HCT116 (cell line): ENCODE data around the gene OPRD1.

Experiments used
- CEBPB ChIP-seq: IDR thresholded peaks from 2 replicates; pipeline ENCODE4 v1.6.1; 2012; ENCODE audit warnings: low read depth
- CTCF ChIP-seq, 3 experiments: fragments of 200-600 bp in 1 of 3; sonication (generic) in 1 of 3; IDR thresholded peaks in 2 of 3; conservative IDR thresholded peaks in 1 of 3; 2 replicates each; pipeline ENCODE4 v1.5.1; 2012 to 2017; ENCODE audit warnings: low read depth in 2 of 3, low read length in 2 of 3, antibody characterized with exemption in 1 of 3, borderline replicate concordance in 1 of 3, control low read depth in 1 of 3, mild to moderate bottlenecking in 1 of 3, mixed read lengths in 1 of 3, mixed run types in 1 of 3, moderate library complexity in 1 of 3; ENCODE audit not compliant: insufficient read depth in 1 of 3
- ELF1 ChIP-seq: IDR thresholded peaks from 2 replicates; pipeline ENCODE4 v1.6.1; 2012; ENCODE audit warnings: low read depth, borderline replicate concordance
- EZH2 ChIP-seq: fragments of 200-600 bp; sonication (generic); IDR thresholded peaks from 2 replicates; pipeline ENCODE4 v1.6.1; 2017; ENCODE audit warnings: antibody characterized with exemption, mixed run types
- EZH2phosphoT487 ChIP-seq: fragments of 200-600 bp; IDR thresholded peaks from 2 replicates; pipeline ENCODE4 v1.6.1; 2018; ENCODE audit warnings: antibody characterized with exemption, borderline replicate concordance
- JUND ChIP-seq: IDR thresholded peaks from 2 replicates; pipeline ENCODE4 v1.6.1; 2012
- POLR2A ChIP-seq: IDR thresholded peaks from 2 replicates; pipeline ENCODE4 v1.7.0; 2011; ENCODE audit warnings: borderline replicate concordance; ENCODE audit not compliant: insufficient read depth, insufficient read length; ENCODE audit errors: extremely low read depth
- POLR2AphosphoS5 ChIP-seq: IDR thresholded peaks from 2 replicates; pipeline ENCODE4 v1.6.1; 2011; ENCODE audit warnings: mild to moderate bottlenecking, low read depth, low read length, moderate library complexity
- SIN3A ChIP-seq: IDR thresholded peaks from 2 replicates; pipeline ENCODE4 v1.6.1; 2012; ENCODE audit warnings: low read depth
- YY1 ChIP-seq: IDR thresholded peaks from 2 replicates; pipeline ENCODE4 v1.6.1; 2011; ENCODE audit warnings: low read length, low read depth, moderate library complexity, mild to moderate bottlenecking; ENCODE audit not compliant: insufficient replicate concordance; ENCODE audit errors: extremely low read depth
- ZNF274 ChIP-seq: fragments of 200-500 bp; sonication (Bioruptor generic); IDR thresholded peaks from 2 replicates; pipeline ENCODE4 v1.6.1; 2014; ENCODE audit warnings: mild to moderate bottlenecking, low read depth, low read length, inconsistent platforms
- TF ChIP-seq, protein P1 (sequence below): IDR thresholded peaks from 2 replicates; pipeline ENCODE4 v1.6.1; 2012; ENCODE audit warnings: low read depth
- TF ChIP-seq, protein P2 (sequence below): IDR thresholded peaks from 2 replicates; pipeline ENCODE4 v1.6.1; 2012

DNA sequence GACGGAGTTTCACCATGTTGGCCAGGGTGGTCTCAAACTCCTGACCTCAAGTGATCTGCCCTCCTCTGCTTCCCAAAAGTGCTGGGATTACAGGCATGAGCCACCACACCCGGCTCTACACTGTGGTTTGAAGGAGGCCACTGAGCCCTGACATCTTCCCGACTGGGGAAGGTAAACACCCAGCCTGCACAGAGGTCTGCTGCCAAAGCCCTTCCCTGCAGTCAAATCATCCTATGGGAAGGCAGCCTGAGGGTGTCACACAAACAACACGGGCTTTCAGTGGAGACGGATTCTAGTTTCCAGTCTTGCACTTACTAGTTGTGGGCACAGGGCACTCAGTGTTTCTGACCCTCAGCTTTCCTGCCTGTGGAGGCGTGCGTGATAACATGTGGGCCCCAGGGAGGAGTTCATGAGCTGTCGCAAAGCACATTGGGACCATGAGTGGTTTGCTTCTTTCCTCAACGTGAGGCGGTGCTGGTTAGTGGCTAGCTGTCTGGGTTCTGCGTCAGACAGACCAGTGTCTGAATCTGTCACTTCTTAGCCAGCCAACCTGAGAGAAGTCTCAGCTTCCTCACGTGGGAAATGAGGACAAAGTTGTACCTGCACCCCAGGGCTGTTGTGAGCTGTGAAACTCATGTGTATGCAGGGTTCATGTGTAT is 21.5 kb upstream of the OPRD1 start:
- no peak for TF ChIP-seq POLR2AphosphoS5
- TF ChIP-seq POLR2A, result no peak
- TF ChIP-seq CTCF (IDR thresholded peaks at IDR 0.05 in 2 of 3, conservative IDR thresholded peaks at IDR 0.05 in 1 of 3; ENCODE audit: borderline replicate concordance in 1 of 3, insufficient read depth in 1 of 3, low read depth in 2 of 3, low read length in 2 of 3), result no peak
- TF ChIP-seq EZH2, result no peak
- no peak for TF ChIP-seq YY1
- TF ChIP-seq, protein P1, sequence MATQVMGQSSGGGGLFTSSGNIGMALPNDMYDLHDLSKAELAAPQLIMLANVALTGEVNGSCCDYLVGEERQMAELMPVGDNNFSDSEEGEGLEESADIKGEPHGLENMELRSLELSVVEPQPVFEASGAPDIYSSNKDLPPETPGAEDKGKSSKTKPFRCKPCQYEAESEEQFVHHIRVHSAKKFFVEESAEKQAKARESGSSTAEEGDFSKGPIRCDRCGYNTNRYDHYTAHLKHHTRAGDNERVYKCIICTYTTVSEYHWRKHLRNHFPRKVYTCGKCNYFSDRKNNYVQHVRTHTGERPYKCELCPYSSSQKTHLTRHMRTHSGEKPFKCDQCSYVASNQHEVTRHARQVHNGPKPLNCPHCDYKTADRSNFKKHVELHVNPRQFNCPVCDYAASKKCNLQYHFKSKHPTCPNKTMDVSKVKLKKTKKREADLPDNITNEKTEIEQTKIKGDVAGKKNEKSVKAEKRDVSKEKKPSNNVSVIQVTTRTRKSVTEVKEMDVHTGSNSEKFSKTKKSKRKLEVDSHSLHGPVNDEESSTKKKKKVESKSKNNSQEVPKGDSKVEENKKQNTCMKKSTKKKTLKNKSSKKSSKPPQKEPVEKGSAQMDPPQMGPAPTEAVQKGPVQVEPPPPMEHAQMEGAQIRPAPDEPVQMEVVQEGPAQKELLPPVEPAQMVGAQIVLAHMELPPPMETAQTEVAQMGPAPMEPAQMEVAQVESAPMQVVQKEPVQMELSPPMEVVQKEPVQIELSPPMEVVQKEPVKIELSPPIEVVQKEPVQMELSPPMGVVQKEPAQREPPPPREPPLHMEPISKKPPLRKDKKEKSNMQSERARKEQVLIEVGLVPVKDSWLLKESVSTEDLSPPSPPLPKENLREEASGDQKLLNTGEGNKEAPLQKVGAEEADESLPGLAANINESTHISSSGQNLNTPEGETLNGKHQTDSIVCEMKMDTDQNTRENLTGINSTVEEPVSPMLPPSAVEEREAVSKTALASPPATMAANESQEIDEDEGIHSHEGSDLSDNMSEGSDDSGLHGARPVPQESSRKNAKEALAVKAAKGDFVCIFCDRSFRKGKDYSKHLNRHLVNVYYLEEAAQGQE, result no peak
- no peak for TF ChIP-seq SIN3A
- TF ChIP-seq EZH2phosphoT487, result no peak
- no peak for TF ChIP-seq CEBPB
- TF ChIP-seq, protein P2, sequence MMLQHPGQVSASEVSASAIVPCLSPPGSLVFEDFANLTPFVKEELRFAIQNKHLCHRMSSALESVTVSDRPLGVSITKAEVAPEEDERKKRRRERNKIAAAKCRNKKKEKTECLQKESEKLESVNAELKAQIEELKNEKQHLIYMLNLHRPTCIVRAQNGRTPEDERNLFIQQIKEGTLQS, result no peak
- TF ChIP-seq JUND, result no peak
- TF ChIP-seq ELF1, result no peak
- no peak for TF ChIP-seq ZNF274
